NK-92 (cell line): ENCODE data around the gene CCDC171.
"Not testable (repeated sequence)": the region's sequence is repeated elsewhere in the genome, so short reads cannot be mapped to it uniquely, and the experiment has no call there.

Experiments used
- DNase-seq: peaks from one replicate; lab custom pipeline; 2025; ENCODE audit not compliant: unreplicated experiment; lab: John Stamatoyannopoulos, UW

The CCDC171 gene

DNA sequence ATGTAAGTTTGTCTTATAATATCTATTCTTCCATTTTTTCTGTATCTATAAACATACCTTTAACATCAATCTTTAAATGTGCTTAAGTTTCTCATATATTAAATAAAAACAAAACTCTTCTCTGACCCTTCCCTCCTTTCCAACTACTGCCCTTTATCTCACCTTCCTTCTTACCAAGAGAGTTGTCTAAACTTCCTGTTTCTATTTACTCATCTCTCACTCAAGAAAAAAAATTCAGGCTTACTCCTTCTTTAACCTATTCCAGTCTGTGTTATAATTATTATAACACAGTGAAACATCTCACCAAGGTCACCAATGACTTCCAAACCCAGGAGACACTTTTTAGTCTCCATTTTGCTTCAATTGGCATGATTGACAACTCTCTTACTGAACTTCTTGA, 140.9 kb downstream of the CCDC171 start:
- no peak for DNase-seq

DNA sequence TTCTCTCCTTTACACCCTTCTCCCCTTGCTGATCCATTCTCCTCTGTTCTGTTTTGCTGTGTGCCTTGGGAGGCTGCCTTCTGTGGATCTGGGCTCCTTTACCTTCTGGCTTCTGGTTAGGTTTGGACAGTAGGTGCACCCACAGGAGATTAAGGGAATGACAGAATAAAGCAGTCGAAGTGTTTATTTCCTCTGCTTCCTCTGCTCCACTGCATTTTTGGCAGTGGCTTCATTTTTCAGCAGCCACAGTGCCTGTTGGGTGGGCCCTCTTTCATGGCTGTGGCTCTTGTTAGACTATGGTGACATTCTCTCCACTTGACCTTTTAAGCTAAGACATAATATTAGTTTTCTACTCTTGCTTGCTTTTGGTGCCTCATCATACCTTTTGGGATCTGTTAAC, 144.1 kb downstream of the CCDC171 start:
- no peak for DNase-seq

DNA sequence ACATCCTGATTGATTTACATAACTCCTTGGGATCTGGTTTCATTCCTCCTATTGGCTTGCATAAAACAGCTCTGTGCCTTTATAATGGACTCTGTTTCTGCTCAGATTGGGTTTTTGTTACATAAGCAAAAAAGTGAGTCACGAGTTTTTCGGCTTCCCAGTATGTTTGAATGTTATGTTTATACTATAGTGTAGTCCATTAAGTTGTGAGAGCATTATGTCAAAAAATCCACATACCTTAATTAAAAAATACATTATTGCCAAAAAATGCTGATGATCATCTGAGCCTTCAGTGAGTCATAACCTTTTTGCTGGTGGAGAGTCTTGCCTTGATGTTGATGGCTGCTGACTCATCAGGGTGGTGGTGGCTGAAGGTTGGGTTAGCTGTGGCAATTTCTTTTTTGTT, 144.6 kb downstream of the CCDC171 start:
- no peak for DNase-seq

DNA sequence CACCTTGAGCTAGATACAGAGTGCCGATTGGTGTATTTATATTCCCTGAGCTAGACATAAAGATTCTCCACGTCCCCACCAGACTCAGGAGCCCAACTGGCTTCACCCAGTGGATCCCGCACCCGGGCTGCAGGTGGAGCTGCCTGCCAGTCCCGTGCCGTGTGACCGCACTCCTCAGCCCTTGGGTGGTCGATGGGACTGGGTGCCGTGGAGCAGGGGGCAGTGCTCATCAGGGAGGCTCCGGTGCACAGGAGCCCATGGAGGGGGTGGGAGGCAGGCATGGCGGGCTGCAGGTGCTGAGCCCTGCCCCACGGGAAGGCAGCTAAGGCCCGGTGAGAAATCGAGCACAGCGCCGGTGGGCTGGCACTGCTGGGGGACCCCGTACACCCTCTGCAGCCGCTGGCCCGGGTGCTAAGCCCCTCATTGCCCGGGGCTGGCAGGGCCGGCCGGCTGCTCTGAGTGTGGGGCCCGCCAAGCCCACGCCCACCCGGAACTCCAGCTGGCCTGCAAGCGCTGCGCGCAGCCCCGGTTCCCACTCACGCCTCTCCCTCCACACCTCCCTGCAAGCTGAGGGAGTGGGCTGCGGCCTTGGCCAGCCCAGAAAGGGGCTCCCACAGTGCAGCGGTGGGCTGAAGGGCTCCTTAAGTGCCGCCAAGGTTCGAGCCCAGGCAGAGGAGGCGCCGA, 147.2 kb downstream of the CCDC171 start:
- DNase-seq: not testable (repeated sequence)

DNA sequence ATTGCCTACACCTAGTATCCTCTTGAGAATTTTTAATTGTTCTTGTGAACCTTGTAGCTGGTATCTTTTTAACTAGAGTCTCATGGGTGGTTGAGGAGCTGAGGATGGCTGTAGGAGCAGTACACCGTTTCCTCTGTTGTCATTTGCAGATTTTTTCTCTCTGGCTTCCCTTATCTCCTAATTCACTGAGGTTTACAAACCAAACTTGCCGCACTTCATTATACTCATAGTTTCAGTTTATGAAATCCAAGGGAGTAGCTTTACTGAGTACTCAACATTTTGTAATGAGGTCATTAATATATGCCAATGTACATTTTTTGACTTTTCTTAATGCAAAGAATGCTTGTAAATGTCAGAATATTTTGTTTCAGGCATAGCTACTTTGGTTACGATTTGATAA, 154.2 kb downstream of the CCDC171 start:
- DNase-seq: no peak

DNA sequence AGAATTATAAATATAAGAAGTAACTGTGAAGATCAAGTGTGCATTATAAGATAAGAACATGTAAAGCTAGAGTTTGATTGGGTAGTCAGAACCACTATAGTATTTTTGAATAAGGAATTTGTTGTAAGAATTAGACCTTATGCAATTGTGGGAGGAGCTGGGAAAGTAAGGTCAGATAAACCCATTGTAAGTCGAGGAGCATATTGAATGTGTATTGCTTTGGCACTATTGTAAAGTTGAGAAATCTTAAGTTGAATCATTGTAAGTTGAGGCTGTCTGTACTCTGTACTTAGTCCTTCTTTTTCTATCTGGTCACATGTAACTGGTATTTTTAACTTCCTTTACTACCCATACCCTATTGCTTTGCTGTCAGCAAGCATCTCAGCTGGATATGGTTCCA, 158.7 kb downstream of the CCDC171 start:
- DNase-seq: no peak

DNA sequence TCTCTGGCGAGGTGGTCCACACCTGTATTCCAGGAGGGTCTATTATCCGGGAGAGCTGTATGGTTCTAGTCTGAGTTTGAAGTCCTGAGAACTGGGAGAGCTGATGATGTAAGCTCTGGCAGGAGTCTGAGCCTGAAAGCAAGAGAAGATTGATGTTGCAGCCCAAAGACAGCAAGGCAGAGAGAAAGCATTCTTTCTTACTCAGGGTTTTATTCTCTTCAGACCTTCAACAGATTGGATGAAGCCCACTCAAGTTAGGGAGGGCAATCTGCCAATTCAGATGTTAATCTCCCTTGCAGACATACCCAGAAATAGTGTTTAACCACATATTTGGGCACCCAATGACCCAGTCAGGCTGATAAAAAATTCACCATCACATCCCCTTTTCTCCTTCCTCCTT, 159.1 kb downstream of the CCDC171 start:
- no peak for DNase-seq

DNA sequence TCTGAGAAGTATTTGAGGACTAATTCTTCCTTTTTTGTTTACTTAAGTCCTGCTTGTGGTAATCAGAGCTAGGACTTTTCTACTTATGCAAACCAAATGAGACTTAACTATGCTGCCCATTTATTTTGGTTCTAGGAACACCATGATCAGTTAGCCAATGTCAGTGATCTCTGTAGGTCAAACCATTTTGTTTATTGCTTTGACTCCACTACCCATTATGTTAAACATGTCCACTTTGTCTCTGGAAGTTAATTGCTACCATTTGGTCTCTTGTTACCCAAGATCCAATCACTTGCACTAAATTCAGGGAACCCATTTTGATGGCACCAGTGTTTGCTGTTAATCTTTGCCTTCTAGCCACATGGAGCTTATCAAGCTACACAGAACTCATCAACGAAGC, 161.9 kb downstream of the CCDC171 start:
- DNase-seq: no peak

DNA sequence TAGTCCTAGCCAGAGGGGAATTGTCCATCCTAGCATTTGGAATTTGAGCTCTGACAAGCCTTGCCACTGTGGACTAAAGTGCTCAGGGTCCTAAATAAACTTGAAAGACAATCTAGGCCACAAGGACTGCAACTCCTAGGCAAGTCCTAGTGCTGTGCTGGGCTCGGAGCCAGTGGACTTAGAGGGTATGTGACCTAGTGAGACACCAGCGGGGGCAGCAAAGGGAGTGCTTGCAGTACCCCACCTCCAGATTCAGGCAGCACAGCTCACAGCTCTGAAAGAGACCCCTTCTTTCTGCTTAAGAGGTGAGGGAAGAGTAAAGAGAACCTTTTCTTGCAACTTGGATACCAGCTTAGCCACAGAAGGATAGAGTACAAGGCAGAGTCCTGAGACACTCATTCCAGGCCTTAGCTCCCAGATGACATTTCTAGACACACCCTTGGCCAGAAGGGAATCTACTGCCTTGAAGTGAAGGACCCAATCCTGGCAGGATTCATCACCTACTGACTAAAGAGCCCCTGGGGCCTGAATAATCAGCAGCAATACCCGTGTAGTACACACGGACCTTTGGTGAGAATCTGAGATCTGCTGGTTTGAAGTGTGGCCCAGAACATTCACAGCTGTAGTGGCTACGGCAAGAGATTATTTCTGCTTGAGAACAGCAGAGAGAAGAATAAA, 164.6 kb downstream of the CCDC171 start:
- no peak for DNase-seq

DNA sequence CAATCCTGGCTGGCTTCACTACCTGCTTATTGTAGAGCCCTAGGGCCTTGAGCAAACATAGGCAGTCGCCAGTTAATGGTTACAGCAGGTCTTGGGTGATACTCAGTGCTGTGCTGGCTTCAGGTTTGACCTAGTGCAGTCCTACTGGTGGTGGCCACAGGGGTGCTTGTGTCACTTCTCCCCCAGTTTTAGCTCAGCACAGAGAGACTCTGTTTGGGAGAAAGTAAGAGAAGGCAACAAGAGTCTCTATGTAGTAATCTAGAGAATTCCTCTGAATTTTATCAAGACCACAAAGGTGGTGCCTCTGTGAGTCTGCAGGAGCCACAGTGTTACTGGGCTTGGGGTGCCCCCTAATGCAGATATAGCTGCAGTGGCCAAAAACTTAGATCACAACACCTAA, 165.6 kb downstream of the CCDC171 start:
- no peak for DNase-seq

DNA sequence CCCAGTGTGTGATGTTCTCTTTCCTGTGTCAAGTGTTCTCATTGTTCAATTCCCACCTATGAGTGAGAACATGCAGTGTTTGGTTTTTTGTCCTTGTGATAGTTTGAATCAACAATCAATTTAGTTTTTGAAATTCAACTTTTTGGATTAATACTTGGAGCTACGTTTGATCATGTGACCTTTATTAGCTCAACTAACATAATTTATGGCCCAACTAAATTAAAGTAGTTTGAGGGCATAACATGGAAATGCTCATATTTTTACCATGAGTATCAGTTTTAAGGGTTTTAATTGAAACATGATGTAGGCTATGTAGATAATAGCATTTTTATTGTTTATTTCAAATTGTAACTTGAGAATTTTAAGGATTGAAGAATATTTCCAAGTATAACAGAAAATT, 168.0 kb downstream of the CCDC171 start:
- no peak for DNase-seq

DNA sequence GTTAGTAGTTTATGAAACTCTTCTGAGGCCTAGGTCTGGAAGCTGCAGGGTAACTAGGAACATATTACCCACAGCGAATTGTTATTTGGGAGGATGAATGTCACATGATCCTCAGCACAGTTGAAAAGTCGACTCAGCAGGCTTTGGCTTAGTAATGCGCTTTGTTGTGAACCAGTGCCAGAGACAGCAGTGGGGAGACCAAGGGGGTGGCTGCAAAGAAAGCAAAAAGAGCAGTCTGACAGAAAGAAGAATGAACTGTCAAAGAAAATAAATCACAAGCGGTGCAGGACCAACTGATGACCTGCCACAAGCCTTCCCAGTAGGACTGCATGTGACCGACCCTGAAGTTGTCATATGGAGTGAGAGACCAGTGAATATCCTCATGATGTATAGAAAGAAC, 170.0 kb downstream of the CCDC171 start:
- no peak for DNase-seq

DNA sequence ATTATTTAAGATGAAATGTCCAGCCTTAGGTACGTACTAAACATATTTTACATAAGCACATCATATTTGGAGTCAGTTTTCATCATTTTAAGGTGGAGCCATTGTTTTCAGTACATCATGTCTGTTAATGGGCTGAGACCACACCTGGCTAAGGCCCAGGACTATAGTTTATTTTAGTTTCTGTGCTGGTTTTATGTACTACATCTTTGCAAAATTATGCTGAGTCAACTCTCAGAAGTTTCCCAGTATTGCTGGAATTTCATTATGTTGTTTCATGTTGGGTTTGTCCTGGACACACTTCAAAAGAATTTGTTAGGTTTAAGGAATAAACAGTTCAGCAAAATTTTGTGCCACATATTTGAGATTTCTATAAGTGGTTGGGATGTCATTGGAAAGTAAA, 171.2 kb downstream of the CCDC171 start:
- DNase-seq: no peak

DNA sequence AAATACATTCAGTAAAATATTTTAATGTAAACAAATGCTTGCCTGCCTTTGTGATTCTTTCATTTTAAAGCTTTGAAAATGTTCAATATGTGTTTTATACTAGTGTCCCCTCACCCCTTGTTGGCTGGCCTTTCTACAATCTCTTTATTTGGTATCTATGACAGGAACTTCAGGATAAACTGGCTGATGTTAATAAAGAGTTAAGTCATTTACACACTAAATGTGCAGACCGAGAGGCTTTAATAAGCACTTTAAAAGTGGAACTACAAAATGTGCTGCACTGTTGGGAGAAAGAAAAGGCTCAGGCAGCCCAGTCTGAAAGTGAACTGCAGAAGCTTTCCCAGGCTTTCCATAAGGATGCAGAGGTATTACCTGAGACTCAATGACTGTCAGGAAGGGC, 171.8 kb downstream of the CCDC171 start:
- DNase-seq: no peak

DNA sequence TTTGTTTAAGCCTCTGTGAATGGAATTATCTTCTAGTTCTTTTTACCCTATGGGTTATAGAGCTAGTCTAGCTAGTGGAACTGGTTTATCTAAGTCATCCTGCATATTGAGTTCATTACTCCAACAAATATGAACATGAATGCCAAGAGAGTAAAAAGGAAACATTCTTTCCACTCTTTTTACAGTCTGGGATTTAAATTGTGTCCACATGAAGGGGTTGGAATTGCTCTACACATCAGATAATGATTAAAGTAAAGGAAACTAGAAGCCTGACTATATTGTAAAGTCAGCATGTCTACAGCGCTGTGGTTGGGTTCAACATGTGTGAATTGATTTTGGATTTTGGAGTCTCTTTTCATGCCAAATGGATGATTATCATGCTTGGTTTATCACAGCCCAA, 173.1 kb downstream of the CCDC171 start:
- DNase-seq: no peak

DNA sequence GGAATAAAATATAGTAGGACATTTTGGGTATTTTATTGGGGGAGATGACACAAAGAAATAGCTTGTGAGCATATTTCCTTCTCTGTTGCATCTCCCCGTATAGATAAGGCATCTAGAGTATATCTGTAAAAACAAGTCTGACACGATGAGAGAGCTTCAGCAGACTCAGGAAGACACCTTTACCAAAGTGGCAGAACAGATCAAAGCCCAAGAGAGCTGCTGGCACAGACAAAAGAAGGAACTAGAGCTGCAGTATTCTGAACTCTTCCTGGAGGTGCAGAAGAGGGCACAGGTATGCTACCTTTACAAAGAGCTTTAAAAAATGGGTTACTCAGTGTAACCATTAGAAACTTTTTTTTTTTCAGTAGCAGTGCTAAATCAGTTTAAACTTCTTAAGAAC, 176.7 kb downstream of the CCDC171 start:
- DNase-seq: no peak

DNA sequence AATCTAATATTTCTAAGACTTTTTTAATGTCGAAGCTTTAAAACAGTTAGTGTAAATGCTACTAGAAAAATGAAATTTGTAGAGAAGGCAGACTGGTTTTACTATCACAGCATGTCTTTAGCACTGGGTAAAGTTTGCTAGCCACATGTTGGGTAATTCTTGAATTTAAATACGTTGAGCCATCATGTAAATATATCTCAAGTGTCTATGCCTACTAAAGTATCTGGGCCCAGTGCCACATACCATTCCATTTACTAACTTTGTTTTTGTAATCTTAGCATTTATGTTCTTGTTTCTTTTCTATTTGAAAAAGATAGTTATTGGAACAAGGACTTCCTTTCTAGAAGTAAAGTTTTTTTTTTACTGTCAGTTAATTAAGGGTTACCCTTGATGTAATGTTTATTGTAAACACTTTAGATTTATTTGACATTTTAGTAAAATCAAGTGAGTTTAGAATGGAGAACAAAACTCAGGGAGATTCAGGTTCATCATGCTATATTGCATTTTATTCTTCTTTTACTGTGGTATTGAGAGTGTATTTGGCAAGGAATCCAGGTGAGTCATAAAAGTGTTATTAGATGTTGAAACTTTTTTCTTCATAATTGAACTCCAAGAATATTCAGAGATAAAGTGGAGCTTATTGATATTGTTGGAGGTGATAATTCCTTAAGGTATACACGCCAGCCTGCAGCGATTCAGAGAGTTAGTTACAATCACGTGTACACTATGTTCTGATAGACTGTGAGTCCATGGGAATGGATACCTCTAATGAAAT, 182.4 kb downstream of the CCDC171 start:
- no peak for DNase-seq

DNA sequence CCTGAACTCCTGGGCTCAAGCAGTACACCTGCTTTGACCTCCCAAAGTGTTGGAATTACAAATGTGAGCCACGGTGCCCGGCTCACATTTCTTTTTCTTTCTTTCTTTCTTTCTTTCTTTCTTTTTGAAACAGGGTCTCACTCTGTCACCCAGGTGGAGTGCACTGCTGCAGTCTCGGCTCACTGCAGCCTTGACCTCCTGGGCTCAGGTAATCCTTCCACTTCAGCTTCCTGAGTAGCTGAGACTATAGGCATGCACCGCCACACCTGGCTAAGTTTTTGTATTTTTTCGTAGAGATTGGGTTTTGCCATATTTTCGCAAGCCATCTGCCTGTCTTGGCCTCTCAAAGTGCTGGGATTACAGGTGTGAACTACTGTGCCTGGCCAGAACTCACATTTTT, 183.7 kb downstream of the CCDC171 start:
- no peak for DNase-seq

DNA sequence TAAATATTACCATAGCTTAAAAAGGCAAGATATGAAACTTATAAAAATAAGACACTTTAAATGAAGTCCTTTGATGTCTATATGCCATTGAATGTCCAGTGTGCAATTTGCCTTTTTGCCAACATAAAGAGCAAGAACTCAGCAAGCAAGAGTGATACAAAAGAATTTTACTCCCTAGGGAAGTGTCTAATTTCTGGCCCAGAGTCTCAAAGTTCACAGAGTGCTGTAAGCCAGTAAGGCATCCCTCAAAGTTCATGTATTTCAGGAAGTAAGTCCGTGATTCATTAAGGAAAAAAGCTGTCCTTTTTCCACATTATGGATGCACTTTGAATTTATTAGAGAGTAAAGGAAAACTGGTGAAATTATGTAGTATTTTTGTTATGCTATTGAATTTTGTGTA, 185.2 kb downstream of the CCDC171 start:
- DNase-seq: no peak

DNA sequence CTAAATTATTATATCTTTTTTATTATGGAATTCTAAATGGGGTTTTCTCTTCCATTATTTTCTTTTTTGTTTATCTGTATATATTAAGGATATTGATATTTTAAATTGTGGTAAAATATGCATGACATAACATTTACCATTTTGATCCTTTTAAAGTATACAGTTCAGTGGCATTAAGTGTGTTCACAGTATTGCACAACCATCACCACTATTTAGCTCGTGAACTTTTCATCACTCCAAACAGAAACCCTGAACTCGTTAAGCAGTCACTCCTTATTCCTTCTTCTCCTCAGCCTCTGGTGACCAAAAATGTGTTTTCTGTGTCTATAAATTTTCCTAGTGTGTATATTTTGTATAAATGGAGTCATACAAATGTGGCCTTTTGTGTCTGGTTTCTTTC, 188.2 kb downstream of the CCDC171 start:
- DNase-seq: no peak

DNA sequence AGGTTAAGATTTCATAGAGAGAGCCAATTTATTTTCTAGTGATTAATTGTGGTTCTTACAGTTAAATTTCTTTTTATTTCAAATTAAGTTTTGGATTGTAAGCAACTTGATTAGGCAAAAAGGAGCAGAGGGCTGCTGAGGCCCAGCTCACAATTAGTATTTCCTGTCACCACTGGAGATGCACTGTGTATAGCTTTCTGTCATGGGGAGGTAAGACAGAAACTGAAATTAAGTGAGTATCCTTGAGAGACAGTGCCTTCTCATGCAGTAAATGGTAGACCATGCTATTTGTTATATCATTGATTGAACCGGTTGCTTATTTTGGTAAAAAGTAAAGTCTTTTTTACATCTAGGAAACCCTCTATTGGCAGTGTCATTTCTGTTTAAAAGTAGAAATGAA, 190.7 kb downstream of the CCDC171 start:
- no peak for DNase-seq

DNA sequence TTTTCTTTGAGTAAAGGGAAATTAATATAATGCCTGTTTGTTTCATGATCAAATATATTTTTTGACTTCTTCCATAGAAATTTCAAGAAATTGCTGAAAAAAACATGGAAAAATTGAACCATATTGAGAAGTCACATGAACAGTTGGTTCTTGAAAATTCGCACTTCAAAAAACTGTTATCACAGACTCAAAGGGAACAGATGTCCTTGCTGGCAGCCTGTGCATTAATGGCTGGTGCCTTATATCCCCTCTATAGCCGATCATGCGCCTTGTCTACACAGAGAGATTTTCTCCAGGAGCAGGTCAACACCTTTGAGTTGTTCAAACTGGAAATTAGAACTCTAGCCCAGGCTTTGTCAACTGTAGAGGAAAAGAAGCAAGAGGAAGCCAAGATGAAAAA, 191.4 kb downstream of the CCDC171 start:
- DNase-seq: no peak
